Right ventricle myocardium inferior (tissue), 1 donor: ENCODE data around the gene C1QBP. TPM values are rescaled to one million over a fixed set of nuclear protein-coding genes. Genes with fewer than 3 reads are reported as not detected.

ENCODE experiments used
- ATAC-seq: fragments of 200-7000 bp; cut with Tn5 transposase; one replicate; pipeline ENCODE4 v1.9.1; 2020; ENCODE audit warnings: mild to moderate bottlenecking, moderate library complexity
- DNase-seq: peaks from one replicate; pipeline ENCODE4 v3.0.0; 2021; ENCODE audit errors: missing footprints
- intact Hi-C: fragments of 100-400 bp; cut with DNase I; formaldehyde crosslinking; loops from one replicate; pipeline ENCODE4 v1.11.0; 2022
- total RNA-seq: library from RNA; stranded (reverse); fragmentation: NEBNext Ultra II Directional; extraction: Animal tissue kit (Norgen Biotek cat#: 25700); gene quantifications from one replicate; pipeline ENCODE4 v1.2.1, GENCODE V29; 2021
- donor health status: DM: no; HTN: yes; CAD: no; lungs with severe emphysema.

Gene C1QBP
- total RNA-seq, 1 donor from 2014 or later, result 136 TPM

- intact Hi-C loops, result loop anchor here (10.0 kb wide), 1 partner anchor 51 kb away; no protein-coding TSS in a partner anchor
- DNase-seq (no peak), ATAC-seq (no peak)
These were observed 33.6 kb downstream of the C1QBP start for GRCh38 chr17:5405400-5405799.

- ATAC-seq, result no peak
These were observed 39.2 kb downstream of the C1QBP start for GRCh38 chr17:5399767-5400166.

GRCh38 chr17:5396612-5397011, 42.3 kb downstream of the C1QBP start:
- ATAC-seq, result no peak
- DNase-seq, result no peak
- intact Hi-C loops, result no loop called here

More at GRCh38 chr17:5399767-5400166, 39.2 kb downstream of the C1QBP start:
- intact Hi-C loops, result loop anchor here (10.0 kb wide), 1 partner anchor 45 kb away; no protein-coding TSS in a partner anchor
- DNase-seq, result no peak

GRCh38 chr17:5391678-5392077, 47.3 kb downstream of the C1QBP start:
- intact Hi-C loops, result no loop called here
- DNase-seq, result no peak
- no peak for ATAC-seq

Other genes starting within 250 kb of the C1QBP start
- 7.2 TPM for gene ZNF594, start 247.3 kb downstream of the C1QBP start, total RNA-seq
- gene SCIMP, start 204.3 kb downstream of the C1QBP start, total RNA-seq, result 1.0 TPM
- 54.2 TPM for gene RABEP1, start 156.9 kb downstream of the C1QBP start, total RNA-seq
- gene NUP88, start 19.5 kb downstream of the C1QBP start, total RNA-seq, result 34.2 TPM
- 24.0 TPM for gene RPAIN, start 19.0 kb downstream of the C1QBP start, total RNA-seq
- 4.7 TPM for gene DHX33, start 29.8 kb upstream of the C1QBP start, total RNA-seq
- 27.7 TPM for gene DERL2, start 47.0 kb upstream of the C1QBP start, total RNA-seq
- 11.4 TPM for gene MIS12, start 47.4 kb upstream of the C1QBP start, total RNA-seq
- gene NLRP1, start 145.4 kb upstream of the C1QBP start, total RNA-seq, result 9.0 TPM